HG03159 (cell line): ENCODE measurements around the gene DUSP22.
A peak's percentile ranks its signal among the peaks of the same experiment; 100 is the strongest.
"Not testable (repeated sequence)": the region's sequence is repeated elsewhere in the genome, so short reads cannot be mapped to it uniquely, and the experiment has no call there.

ENCODE experiments used
- ATAC-seq: cut with Tn5 transposase; IDR thresholded peaks from one replicate; pipeline ENCODE4 v1.9.1; 2021; ENCODE audit warnings: mild to moderate bottlenecking, moderate library complexity; ENCODE audit not compliant: unreplicated experiment

Gene DUSP22

GRCh38 chr6:322940-323729 is 30.8 kb downstream of the DUSP22 start:
- no peak for ATAC-seq

GRCh38 chr6:323730-324088 is 31.4 kb downstream of the DUSP22 start:
- ATAC-seq: no peak

DNA sequence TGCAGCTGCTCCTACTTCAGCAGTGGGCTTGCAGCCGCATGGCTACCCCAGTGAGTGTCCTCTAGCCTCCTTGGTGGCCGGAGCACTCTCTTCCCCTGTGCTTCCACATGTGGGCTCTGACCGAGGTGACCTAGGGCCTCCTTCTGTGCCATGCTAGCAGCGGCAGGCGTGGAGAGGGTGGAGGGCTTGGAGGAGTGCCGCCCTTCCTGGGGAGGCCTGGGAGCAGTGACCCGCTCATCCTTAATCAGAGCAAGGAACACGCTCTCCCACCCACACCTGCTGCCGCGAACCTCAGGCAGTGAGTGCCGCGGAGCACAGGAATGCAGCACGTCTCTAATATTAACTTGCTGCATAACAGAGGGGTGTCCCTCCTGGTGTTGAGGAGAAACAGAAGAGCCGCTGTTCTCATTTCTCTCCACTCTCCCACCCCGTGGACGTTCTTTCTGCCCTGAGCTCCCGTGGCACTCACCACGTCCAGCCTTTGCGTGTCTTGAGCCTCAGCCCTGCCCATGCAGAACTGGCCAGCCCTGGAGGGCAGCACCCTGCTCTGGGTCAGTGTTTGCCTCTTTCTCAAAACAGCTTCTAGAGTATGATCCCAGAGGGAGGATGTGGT is 31.9 kb downstream of the DUSP22 start:
- no peak for ATAC-seq

- ATAC-seq: no peak
These were observed 32.4 kb downstream of the DUSP22 start for GRCh38 chr6:324729-325125.

- not testable (repeated sequence) for ATAC-seq
These were observed 33.0 kb downstream of the DUSP22 start for GRCh38 chr6:325161-325860.

- ATAC-seq: not testable (repeated sequence)
These were observed 33.8 kb downstream of the DUSP22 start for GRCh38 chr6:326066-326465.

GRCh38 chr6:326896-327537 is 34.7 kb downstream of the DUSP22 start:
- ATAC-seq: no peak

DNA sequence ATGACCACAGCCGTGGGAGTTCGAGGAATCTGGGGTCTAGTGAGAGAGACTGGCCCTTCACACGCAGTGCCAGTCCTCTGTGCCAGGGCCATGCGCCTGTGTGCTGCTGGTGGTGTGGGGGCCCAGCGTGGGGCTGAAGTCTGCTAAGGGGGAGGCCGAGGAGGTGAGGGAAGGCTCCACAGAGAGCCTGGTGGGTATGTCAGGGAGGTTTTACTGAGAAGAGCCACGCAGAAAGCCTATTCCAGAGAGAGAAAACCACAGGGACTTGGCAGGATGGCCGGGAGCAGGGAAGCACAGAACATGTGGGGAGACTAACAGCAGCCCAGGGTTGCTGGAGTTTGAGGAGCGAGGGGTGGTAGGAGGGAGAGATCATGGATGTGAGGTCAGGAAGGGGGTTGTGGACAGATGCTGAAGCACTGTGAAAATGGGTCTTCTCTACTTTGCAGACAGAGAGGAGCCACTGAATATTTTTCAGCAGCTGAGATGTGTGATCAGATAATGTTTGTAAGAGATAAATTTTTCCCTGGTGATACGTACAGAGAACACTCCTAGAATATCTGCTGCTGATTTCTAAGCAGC is 35.3 kb downstream of the DUSP22 start:
- peak; percentile 1 for ATAC-seq

DNA sequence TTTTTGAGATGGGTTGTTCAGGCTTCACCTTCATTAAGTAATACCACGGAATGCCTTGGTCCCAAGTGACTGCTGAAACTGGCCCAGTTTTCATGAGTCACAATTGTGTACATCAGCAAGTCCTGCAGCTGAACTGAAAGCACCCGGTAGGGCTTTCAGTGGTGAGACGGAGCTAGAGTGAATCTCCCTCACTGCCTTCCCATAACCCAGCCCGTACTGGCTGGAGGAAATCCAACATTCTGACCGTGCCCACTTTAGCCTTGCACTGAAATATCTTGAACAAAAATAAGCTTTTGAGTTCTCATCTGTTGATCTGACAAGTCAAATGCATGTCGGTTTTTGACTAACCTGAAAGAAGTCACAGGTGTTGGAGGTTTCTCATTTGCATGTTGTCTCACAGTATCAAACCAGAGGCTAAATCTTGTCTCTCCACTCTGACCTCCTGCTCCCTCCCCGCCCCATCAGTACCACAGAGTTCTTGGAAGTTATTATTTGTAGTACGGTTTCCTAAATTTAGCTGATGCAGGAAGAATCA is 35.9 kb downstream of the DUSP22 start:
- ATAC-seq: peak; percentile 64

- ATAC-seq: no peak
These were observed 36.6 kb downstream of the DUSP22 start for GRCh38 chr6:328924-329323.

- ATAC-seq: no peak
These were observed 37.8 kb downstream of the DUSP22 start for GRCh38 chr6:329888-330691.

DNA sequence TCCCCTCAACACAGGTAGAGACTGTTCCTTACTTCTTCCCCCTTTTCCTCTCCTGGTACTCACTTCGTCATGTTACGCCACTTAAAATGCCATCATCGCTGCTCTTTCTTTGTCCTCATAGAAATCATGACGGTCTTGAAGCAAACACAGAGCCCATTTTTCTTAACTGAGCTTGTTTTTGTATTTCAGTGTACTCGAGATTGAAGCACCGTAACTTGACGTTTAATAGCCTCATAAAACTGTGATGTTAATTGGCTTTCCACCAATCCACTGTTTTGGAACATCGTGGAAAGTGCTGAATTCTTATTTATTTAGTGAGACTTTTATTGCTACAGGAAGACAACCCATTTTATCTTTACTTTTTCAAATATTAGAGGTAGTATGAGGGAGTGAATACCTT is 38.7 kb downstream of the DUSP22 start:
- no peak for ATAC-seq

DNA sequence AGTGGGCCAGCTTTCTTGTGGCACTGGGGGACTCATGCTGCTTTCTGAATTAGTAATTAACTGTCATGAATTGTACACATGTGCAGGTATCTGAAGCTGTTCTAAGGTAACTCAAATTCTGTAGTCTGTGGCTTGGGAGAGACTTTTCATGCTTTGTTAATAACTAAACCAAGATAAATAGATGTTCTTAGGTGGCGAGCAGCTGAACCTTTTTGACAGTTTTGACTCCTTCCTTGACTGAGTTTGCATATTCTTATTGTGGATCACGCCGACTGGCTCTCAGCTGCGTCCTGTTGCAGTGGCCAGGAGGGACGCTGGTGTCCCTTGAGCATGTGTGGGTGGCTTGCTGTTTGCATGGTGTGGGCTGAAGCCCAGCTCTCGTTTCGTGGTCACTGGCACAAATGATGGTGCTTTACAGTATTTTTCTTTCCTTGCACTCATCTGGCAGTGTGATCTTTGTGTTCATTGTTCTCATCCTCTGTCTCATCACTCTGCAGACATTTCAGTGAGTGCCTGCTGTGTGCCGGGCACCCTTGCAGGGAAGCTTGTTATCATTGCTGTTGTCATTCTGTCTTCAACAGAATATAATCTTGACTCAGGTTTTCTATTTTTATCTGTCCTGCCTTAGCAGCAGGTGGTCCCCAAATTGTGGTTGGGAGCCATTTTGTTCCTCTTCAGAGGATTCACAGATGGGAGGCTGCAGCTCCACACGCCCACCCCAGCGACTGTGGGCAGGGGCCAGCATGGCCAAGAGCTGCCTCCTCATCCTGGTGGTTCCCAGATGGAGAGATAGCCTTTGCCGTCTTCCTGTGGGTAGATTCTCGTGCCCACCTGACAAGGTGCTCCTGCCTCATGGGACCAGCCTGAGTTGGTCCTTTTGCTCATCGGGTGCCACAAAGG is 39.6 kb downstream of the DUSP22 start:
- ATAC-seq: peak; percentile 43

- no peak for ATAC-seq
These were observed 40.4 kb downstream of the DUSP22 start for GRCh38 chr6:332671-333070.

- ATAC-seq: no peak
These were observed 41.2 kb downstream of the DUSP22 start for GRCh38 chr6:333379-334002.

GRCh38 chr6:334536-335510 is 42.5 kb downstream of the DUSP22 start:
- ATAC-seq: no peak

DNA sequence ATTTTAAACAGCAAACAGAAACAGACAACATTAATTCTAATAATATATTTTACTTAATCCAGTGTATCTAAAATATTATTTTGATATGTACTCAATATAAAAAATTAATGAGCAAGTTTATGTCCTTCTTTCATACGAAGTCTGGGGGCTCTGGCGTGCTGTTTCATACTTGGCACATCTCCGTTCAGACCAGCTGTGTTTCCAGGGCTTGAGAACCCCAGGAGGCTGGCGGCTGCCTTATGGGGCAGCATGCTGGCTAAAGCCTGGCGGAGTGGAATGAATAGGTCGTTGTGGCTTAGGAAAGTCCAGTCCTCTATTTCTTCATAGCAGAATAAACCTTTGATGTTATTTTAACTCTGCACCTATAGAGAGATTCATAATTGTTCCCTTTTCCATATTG is 43.3 kb downstream of the DUSP22 start:
- no peak for ATAC-seq
